Vagina (tissue), 2 donors: Measurements from ENCODE around the gene NDOR1. TPM values are rescaled to one million over a fixed set of nuclear protein-coding genes. Genes with fewer than 3 reads are reported as not detected.
"Not testable (repeated sequence)": the region's sequence is repeated elsewhere in the genome, so short reads cannot be mapped to it uniquely, and the experiment has no call there.

Experiments used
- DNase-seq, 2 donors: peaks; one replicate each; pipeline ENCODE4 v3.0.0-alpha.2; 2017; ENCODE audit errors: extremely low spot score in 2 of 2
- H3K27ac ChIP-seq: fragments of 200-600 bp; sonication (generic); one replicate; pipeline ENCODE4 v1.5.1; 2019
- H3K27me3 ChIP-seq: fragments of 200-600 bp; sonication (generic); one replicate; pipeline ENCODE4 v1.5.1; 2019
- H3K36me3 ChIP-seq, 2 donors: fragments of 200-600 bp; sonication (generic); one replicate each; pipeline ENCODE4 v1.5.1; 2017 to 2019
- H3K4me1 ChIP-seq: fragments of 200-600 bp; sonication (generic); one replicate; pipeline ENCODE4 v1.5.1; 2019
- H3K4me3 ChIP-seq, 2 donors: fragments of 200-600 bp; sonication (generic); 1 replicate in 1 of 2; 2 replicates in 1 of 2; pipeline ENCODE4 v1.5.1; 2016 to 2019
- H3K9me3 ChIP-seq: fragments of 200-600 bp; sonication (generic); one replicate; pipeline ENCODE4 v1.5.1; 2019
- POLR2A ChIP-seq, 2 donors: fragments of 450-650 bp; IDR thresholded peaks; one replicate each; pipeline ENCODE4 v1.6.1; 2017; ENCODE audit warnings: antibody characterized with exemption in 2 of 2, mild to moderate bottlenecking in 2 of 2, moderate library complexity in 2 of 2
- POLR2AphosphoS5 ChIP-seq, 2 donors: sonication (generic); formaldehyde crosslinking; IDR thresholded peaks; one replicate each; pipeline ENCODE4 v1.9.0; 2017; ENCODE audit warnings: antibody characterized with exemption in 2 of 2, mild to moderate bottlenecking in 2 of 2, low read depth in 1 of 2; ENCODE audit not compliant: insufficient read depth in 1 of 2
- intact Hi-C: fragments of 100-400 bp; cut with DNase I; formaldehyde crosslinking; loops from one replicate; pipeline ENCODE4 v1.15.1; 2023
- total RNA-seq: library from RNA; depleted of rRNA; stranded (reverse); fragments of >200 nt; gene quantifications from one replicate; pipeline ENCODE4 v1.2.3, GENCODE V29; 2016
- TF ChIP-seq, protein P1 (sequence below), 3 experiments: fragments of 450-650 bp in 2 of 3; fragments of 200-600 bp in 1 of 3; sonication (generic) in 1 of 3; IDR thresholded peaks; one replicate each; pipeline ENCODE4 v1.5.1; 2017 to 2019; ENCODE audit warnings: antibody characterized with exemption in 3 of 3, mild to moderate bottlenecking in 2 of 3, moderate library complexity in 2 of 3

The NDOR1 gene
- total RNA-seq, 1 donor from 2014 or later: 12.0 TPM

DNA sequence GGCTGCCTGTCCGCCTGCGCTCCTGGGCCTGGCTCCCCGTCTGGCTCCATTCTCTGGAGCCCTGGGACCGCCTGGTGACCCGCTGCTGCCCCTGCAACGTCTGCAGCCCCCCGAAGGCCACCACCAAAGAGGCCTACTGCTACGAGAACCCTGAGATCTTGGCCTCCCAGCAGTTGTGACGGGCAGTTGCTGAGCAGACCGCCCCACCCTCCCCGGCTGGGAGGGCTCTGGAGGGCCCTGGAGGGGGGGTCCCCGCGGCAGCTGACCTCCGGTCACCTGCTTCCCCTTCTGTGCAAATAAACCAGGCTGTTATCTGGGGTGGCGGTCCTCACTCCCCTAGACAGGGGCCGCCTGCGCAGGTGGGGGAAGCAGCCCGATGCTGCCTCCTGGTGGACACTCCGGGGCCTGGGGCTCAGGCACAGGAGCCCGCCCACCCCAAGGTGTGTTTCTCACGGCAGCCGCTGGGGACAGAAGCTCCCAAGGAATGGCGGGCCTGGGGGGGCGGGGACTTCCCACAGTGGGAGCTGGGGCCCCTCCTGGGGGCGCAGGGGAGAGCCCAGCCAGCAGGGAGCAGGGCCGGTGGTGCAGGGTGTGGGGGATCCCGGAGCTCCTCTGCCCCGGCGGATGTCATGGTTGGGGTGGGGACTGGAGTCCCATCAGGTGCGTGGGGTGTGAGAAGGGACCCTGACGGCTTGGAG is 30.9 kb downstream of the NDOR1 start:
- peak overlapping the region; percentile 5 to 27 for H3K4me3 ChIP-seq
- peaks cover 41% of the 10 kb centered on the region for H3K4me1 ChIP-seq
- intact Hi-C loops: no loop called here
- peaks cover 4% of the 10 kb centered on the region for H3K27me3 ChIP-seq
- no peaks in the 10 kb centered on the region for H3K9me3 ChIP-seq
- H3K36me3 ChIP-seq: no peaks in the 10 kb centered on the region
- no peak for DNase-seq
- H3K27ac ChIP-seq: no peak overlapping the region
- peak; percentile 40 to 49 for TF ChIP-seq POLR2AphosphoS5 (IDR thresholded peaks at IDR 0.05; ENCODE audit: insufficient read depth in 1 of 2, low read depth in 1 of 2)
- TF ChIP-seq, protein P1, sequence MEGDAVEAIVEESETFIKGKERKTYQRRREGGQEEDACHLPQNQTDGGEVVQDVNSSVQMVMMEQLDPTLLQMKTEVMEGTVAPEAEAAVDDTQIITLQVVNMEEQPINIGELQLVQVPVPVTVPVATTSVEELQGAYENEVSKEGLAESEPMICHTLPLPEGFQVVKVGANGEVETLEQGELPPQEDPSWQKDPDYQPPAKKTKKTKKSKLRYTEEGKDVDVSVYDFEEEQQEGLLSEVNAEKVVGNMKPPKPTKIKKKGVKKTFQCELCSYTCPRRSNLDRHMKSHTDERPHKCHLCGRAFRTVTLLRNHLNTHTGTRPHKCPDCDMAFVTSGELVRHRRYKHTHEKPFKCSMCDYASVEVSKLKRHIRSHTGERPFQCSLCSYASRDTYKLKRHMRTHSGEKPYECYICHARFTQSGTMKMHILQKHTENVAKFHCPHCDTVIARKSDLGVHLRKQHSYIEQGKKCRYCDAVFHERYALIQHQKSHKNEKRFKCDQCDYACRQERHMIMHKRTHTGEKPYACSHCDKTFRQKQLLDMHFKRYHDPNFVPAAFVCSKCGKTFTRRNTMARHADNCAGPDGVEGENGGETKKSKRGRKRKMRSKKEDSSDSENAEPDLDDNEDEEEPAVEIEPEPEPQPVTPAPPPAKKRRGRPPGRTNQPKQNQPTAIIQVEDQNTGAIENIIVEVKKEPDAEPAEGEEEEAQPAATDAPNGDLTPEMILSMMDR (IDR thresholded peaks at IDR 0.05): peak; percentile 88 to 98 (median 96)
- no peak for TF ChIP-seq POLR2A (IDR thresholded peaks at IDR 0.05)

DNA sequence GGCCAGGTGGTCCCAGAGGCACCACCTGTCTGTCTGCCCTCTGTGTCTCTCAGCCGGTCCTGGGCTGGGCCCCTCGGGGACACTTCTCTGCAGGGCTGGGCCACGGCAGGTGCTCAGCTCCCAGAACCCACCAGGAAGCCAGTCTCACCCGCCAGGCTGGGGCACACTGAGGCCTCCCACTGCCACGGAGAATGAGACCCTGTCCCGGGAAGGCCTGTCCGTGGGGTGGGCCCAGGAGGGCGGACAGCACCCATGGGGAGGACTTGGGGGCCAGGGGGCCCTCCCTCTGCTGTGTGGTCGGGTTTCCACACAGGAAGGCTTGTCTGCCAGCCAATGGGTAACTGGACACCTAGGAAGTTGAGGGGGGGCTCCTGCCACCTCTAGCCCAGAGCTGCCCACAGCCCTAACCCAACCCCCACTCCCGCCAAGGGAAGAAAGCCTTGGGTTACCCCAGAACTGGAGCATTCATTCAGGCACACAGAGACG is 31.5 kb downstream of the NDOR1 start:
- TF ChIP-seq, protein P1 (IDR thresholded peaks at IDR 0.05): no peak
- TF ChIP-seq POLR2AphosphoS5 (IDR thresholded peaks at IDR 0.05; ENCODE audit: insufficient read depth in 1 of 2, low read depth in 1 of 2) (no peak), POLR2A (IDR thresholded peaks at IDR 0.05) (no peak)
- Histone ChIP-seq H3K36me3 (no peaks in the 10 kb centered on the region), H3K9me3 (no peaks in the 10 kb centered on the region), H3K4me1 (peaks cover 45% of the 10 kb centered on the region), H3K4me3 (peak overlapping the region in 1 of 2 donors; percentile 27), H3K27me3 (peaks cover 4% of the 10 kb centered on the region), H3K27ac (no peak overlapping the region)
- intact Hi-C loops: no loop called here
- no peak for DNase-seq

DNA sequence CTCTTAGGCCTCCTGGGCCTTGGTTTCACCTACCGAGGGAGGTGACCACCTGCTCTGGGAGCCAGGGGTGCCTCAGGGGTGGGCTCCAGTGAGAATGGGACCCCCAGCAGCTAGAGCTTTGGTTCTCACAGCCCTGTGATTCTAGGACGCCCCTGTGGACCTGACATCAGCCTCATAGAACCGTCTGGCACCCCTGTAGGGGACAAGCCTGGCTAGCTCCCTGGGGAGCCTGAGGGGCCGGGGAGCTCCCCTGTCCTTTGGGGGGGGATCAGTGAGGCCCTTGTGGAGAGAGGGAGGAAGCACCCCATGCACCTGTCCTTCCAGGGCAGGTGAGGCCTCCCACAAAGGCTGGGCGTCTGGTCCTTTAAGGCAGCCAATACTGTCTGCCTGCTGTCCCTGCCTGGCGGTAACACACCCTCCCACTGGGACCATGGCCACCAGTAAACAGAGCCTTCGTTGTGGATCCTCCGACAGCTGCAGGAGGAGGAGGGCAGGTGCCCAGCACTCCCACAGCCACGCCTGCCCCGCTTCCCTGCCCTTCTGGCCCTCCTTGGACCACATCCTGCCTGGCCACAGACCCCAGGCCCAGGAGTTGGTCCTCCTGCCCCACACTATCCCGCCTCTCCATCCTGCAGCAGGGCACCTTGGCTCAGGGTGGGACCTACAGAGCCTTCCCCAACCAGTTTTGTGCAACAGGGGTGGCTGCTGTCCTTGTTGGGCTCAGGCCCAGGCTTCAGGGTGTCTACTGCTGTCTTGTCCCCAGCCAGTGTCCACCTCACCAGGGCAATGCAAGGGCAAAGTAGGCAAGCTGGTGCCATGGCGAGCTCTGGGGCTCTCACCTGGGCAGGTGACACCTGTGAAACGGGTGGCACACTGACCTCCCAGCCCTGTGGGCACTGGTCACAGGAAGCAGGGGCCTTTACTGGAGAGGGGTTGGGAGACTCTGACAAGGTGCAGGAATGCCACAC is 32.5 kb downstream of the NDOR1 start:
- intact Hi-C loops: no loop called here
- H3K27ac ChIP-seq: no peak overlapping the region

DNA sequence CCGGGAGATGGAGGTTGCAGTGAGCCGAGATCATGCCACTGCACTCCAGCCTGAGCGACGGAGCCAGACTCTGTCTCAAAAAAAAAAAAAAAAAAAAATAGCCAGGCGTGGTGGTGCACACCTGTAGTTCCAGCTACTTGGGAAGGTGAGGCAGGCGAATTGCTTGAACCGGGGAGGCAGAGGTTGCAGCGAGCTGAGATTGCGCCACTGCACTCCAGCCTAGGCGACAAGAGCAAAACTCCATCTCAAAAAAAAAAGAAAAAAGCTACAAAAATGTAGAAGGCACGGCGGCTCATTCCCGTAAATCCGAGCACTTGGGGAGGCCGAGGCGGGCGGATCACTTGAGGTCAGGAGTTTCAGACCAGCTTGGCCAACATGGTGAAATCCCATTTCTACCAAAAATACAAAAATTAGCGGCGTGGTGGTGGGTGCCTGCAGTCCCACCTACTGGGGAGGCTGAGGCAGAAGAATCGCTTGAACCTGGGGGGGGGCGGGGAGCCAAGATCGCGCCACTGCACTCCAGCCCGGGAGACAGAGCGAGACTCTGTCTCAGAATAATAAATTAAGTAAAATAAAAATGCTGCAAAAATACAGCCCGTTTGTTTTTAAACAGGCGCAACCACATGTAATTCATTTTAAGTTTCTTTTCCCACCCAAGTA is 34.2 kb downstream of the NDOR1 start:
- H3K9me3 ChIP-seq, H3K27me3 ChIP-seq, DNase-seq, intact Hi-C loops: not testable (repeated sequence)
- peaks cover 72% of the 10 kb centered on the region for H3K4me1 ChIP-seq
- peak overlapping the region; percentile 66 to 75 for H3K4me3 ChIP-seq
- H3K36me3 ChIP-seq: peaks cover 0 to 14% of the 10 kb centered on the region in 2 donors
- peak overlapping the region; percentile 76 for H3K27ac ChIP-seq

More for the DNA sequence above, 32.5 kb downstream of the NDOR1 start:
- TF ChIP-seq, protein P1 (IDR thresholded peaks at IDR 0.05): no peak
- TF ChIP-seq POLR2A (IDR thresholded peaks at IDR 0.05) (no peak), POLR2AphosphoS5 (IDR thresholded peaks at IDR 0.05; ENCODE audit: insufficient read depth in 1 of 2, low read depth in 1 of 2) (no peak)
- Histone ChIP-seq H3K27me3 (no peaks in the 10 kb centered on the region), H3K4me3 (no peak overlapping the region), H3K4me1 (peaks cover 55% of the 10 kb centered on the region), H3K9me3 (no peaks in the 10 kb centered on the region), H3K36me3 (peaks cover 0 to 5% of the 10 kb centered on the region in 2 donors)
- DNase-seq: no peak

DNA sequence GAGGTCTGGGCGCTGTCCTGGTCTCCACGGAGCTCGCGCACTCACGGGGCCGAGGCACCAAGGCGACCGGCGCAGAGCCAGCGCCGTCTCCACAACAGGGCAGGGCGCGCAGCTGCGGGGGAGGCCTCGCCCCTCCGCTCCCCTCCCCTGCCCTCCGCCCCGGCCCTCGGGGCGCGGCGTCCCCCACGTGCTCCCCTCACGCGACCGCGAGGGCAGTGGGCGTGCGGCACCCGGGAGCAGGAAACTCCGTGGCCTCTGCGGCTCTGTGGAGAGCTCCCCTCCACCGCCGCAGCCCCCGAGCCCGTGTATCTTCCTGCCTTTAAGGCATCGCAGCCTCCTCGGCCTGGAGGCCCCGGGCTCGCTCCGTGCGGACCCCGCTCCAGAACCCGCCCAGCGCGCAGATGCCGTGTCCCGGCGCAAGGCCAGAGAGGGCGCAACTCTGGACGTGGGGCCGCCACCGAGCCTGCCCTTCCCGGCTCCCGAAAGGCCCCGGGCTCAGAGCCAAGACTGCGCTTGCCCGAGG is 34.9 kb downstream of the NDOR1 start:
- Histone ChIP-seq H3K27ac (peak overlapping the region; percentile 76), H3K4me3 (peak overlapping the region; percentile 66 to 75), H3K9me3 (no peaks in the 10 kb centered on the region), H3K4me1 (peaks cover 75% of the 10 kb centered on the region), H3K27me3 (no peaks in the 10 kb centered on the region), H3K36me3 (peaks cover 0 to 14% of the 10 kb centered on the region in 2 donors)
- DNase-seq: no peak
- intact Hi-C loops: no loop called here
- TF ChIP-seq, protein P1 (IDR thresholded peaks at IDR 0.05): no peak
- no peak for TF ChIP-seq POLR2A (IDR thresholded peaks at IDR 0.05)
